ENCODE data around the gene TPO. TPM values are rescaled to one million over a fixed set of nuclear protein-coding genes. Genes with fewer than 3 reads are reported as not detected.
"Not testable (repeated sequence)": the region's sequence is repeated elsewhere in the genome, so short reads cannot be mapped to it uniquely, and the experiment has no call there.

The TPO gene
- total and polyA plus RNA-seq, 8 donors: 0.19 to 8.2 (median 0.49) TPM; not detected in 1

GRCh38 chr2:1515073-1515430, 101.8 kb downstream of the TPO start:
- no peaks in the 10 kb centered on the region for H3K36me3 ChIP-seq
- WGBS, 2 donors: 61 to 69% methylated on average over 8 of the region's 8 CpGs
- no peak overlapping the region for H3K27ac ChIP-seq
- intact Hi-C loops (cut with DNase I): no loop called here
- TF ChIP-seq CTCF (IDR thresholded peaks at IDR 0.05): no peak
- H3K4me1 ChIP-seq: no peaks in the 10 kb centered on the region
- no peaks in the 10 kb centered on the region for H3K9me3 ChIP-seq
- no peak for FAIRE-seq
- H3K27me3 ChIP-seq: no peaks in the 10 kb centered on the region
- no peak overlapping the region for H3K4me3 ChIP-seq
- DNase-seq: peak in 2 of 6 donors; percentile 8 to 33
- ATAC-seq: no peak

- Histone ChIP-seq H3K27ac (no peak overlapping the region), H3K4me3 (no peak overlapping the region), H3K27me3 (no peaks in the 10 kb centered on the region), H3K4me1 (no peaks in the 10 kb centered on the region), H3K36me3 (no peaks in the 10 kb centered on the region), H3K9me3 (no peaks in the 10 kb centered on the region)
- intact Hi-C loops (cut with DNase I): no loop called here
- WGBS, 2 donors: 76 to 79% methylated on average over 23 of the region's 23 CpGs
- DNase-seq (peak in 1 of 6 donors; percentile 4), FAIRE-seq (no peak), ATAC-seq (no peak)
- no peak for TF ChIP-seq CTCF (IDR thresholded peaks at IDR 0.05)
These were observed 102.9 kb downstream of the TPO start for GRCh38 chr2:1515986-1516797.

- Histone ChIP-seq H3K36me3 (no peaks in the 10 kb centered on the region), H3K4me1 (no peaks in the 10 kb centered on the region), H3K27ac (no peak overlapping the region), H3K9me3 (no peaks in the 10 kb centered on the region), H3K4me3 (no peak overlapping the region), H3K27me3 (no peaks in the 10 kb centered on the region)
- DNase-seq: no peak
- intact Hi-C loops (cut with DNase I): no loop called here
- WGBS, 2 donors: 82 to 88% methylated on average over 7 of the region's 7 CpGs
- no peak for ATAC-seq
- no peak for FAIRE-seq
- TF ChIP-seq CTCF (IDR thresholded peaks at IDR 0.05): no peak
These were observed 103.5 kb downstream of the TPO start for GRCh38 chr2:1516798-1517060.

GRCh38 chr2:1517291-1517690, 104.0 kb downstream of the TPO start:
- H3K27me3 ChIP-seq; H3K27ac ChIP-seq; intact Hi-C loops (cut with DNase I); H3K4me1 ChIP-seq; FAIRE-seq; H3K36me3 ChIP-seq; ATAC-seq; H3K4me3 ChIP-seq; H3K9me3 ChIP-seq: not testable (repeated sequence)
- 81 to 82% methylated on average over 5 of the region's 5 CpGs for WGBS, 2 donors
- DNase-seq: peak in 1 of 6 donors; percentile 7

- H3K4me1 ChIP-seq: no peaks in the 10 kb centered on the region
- no peaks in the 10 kb centered on the region for H3K36me3 ChIP-seq
- H3K27ac ChIP-seq: no peak overlapping the region
- H3K27me3 ChIP-seq: no peaks in the 10 kb centered on the region
- ATAC-seq (no peak), FAIRE-seq (no peak), DNase-seq (no peak)
- TF ChIP-seq CTCF (IDR thresholded peaks at IDR 0.05): no peak
- H3K4me3 ChIP-seq: no peak overlapping the region
- WGBS, 2 donors: 88 to 98% methylated on average over 5 of the region's 5 CpGs
- intact Hi-C loops (cut with DNase I): no loop called here
- H3K9me3 ChIP-seq: no peaks in the 10 kb centered on the region
These were observed 104.5 kb downstream of the TPO start for GRCh38 chr2:1517786-1518185.

All from pancreas (tissue), 10 donors.